ENCODE measurements around the gene CRB2.

CRB2 gene

DNA sequence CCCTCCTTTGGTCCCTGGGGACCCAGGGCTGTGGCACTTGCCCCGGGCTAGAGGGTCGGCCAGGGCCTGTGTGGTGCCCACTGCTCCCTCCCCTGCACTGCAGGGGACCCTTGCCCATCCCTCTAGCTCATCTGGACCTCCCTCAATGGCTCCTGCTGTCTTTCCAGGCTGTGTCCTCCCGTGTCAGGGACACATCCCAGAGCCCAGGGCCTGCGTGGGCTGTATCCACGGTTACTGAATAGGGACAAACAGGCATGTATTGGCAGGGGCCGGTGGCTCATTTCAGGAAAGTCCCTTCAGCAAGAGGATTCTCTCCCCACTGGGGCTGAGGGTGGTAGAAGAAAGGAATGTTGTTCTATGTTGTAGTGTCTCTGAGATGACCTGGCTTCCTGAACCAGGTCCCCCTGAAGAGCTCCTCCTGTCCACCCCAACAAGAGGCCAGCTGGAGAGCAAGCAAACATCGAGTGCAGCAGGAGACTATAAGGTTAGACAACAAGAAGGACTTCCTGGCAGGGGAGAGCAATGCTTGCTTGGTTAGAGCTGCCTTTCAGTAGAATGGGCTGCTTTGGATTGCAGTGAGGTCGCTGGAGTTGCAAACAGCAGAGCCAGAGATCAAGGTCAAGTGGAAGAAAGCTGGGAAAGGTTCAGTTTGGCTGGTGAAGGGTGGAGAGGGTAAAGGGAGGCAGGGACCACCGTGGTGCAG lies 1.0 kb upstream of the CRB2 start:
- ChIA-PET POLR2A (interaction anchor here (1.2 kb wide), 1 partner anchor 21 kb away, joined by 4 read pairs; no protein-coding TSS in a partner anchor), CTCF (interaction anchor here (0.6 to 3.2 kb wide), 8 partner anchors 17 to 490 kb away, joined by 3 to 20 read pairs (median 4); no protein-coding TSS in a partner anchor)
- TF ChIP-seq FOXA1 (IDR thresholded peaks at IDR 0.05) (no peak), LEF1 (IDR thresholded peaks at IDR 0.05; ENCODE audit: borderline replicate concordance) (no peak), NFRKB (IDR thresholded peaks at IDR 0.05) (no peak), L3MBTL2 (conservative IDR thresholded peaks at IDR 0.05) (no peak), CTBP1 (IDR thresholded peaks at IDR 0.05; ENCODE audit: borderline replicate concordance) (no peak), SUZ12 (IDR thresholded peaks at IDR 0.05) (no peak), TARDBP (IDR thresholded peaks at IDR 0.05) (no peak), ARNT (IDR thresholded peaks at IDR 0.05) (no peak), ZNF384 (IDR thresholded peaks at IDR 0.05) (no peak), BHLHE40 (IDR thresholded peaks at IDR 0.05; ENCODE audit: borderline replicate concordance) (no peak), SP1 (IDR thresholded peaks at IDR 0.05) (no peak), FOXK2 (IDR thresholded peaks at IDR 0.05) (no peak), ELF4 (IDR thresholded peaks at IDR 0.05) (no peak), FOXM1 (IDR thresholded peaks at IDR 0.05; ENCODE audit: borderline replicate concordance) (no peak), HDGF (IDR thresholded peaks at IDR 0.05; ENCODE audit: borderline replicate concordance) (no peak)
- TF ChIP-seq, protein P1, sequence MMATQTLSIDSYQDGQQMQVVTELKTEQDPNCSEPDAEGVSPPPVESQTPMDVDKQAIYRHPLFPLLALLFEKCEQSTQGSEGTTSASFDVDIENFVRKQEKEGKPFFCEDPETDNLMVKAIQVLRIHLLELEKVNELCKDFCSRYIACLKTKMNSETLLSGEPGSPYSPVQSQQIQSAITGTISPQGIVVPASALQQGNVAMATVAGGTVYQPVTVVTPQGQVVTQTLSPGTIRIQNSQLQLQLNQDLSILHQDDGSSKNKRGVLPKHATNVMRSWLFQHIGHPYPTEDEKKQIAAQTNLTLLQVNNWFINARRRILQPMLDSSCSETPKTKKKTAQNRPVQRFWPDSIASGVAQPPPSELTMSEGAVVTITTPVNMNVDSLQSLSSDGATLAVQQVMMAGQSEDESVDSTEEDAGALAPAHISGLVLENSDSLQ (IDR thresholded peaks at IDR 0.05): no peak
- no peak for DNase-seq (ENCODE audit: extremely low spot score)

DNA sequence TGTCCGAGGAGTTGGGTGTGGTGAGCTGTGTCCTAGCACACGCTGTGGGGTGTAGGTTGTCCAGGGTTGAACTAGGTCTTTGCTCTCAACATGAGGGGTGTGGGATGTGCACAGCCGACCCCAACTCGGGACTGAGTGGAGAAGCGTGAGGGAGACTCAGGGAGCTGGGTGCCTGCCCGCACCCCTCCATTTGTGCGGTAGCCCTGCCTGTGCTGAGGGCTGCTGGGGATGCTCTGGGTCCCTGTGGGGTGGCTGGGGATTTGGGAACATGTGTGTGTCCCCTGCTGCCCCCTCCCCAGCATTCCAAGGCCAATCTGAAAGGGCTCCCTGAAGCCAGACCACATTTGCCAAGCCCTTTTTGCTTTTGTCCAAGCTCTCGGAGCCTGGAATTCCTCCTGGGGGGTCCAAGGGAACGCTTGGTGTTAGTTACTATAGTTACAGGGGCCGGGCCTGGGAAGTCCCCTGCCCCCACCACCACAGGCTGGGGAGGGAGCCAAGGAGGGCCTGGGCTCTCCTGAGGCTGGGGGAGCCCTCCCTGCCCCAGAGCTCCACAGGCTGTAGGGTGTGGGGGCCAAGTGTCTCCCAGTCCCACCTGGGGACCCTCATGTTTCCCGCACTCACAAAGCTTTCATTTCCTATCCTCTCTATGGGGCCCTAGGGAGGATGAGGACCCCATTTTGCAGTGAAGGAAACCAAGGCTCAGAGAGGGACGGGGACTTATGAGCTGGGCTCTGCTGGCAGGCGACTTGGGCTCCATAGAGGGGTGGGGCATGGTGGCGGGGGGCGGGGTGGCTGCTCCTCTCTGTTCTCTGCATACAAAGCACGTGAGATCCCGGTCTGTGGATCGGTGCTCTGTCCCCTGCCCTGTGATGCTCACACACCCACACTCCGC lies 1.1 kb downstream of the CRB2 start:
- TF ChIP-seq BHLHE40 (IDR thresholded peaks at IDR 0.05; ENCODE audit: borderline replicate concordance) (no peak), NFRKB (IDR thresholded peaks at IDR 0.05) (no peak), SUZ12 (IDR thresholded peaks at IDR 0.05) (no peak), FOXA1 (IDR thresholded peaks at IDR 0.05) (no peak), FOXK2 (IDR thresholded peaks at IDR 0.05) (no peak), CTBP1 (IDR thresholded peaks at IDR 0.05; ENCODE audit: borderline replicate concordance) (no peak), ELF4 (IDR thresholded peaks at IDR 0.05) (no peak), ZNF384 (IDR thresholded peaks at IDR 0.05) (no peak), L3MBTL2 (conservative IDR thresholded peaks at IDR 0.05) (no peak), TARDBP (IDR thresholded peaks at IDR 0.05) (no peak), LEF1 (IDR thresholded peaks at IDR 0.05; ENCODE audit: borderline replicate concordance) (no peak), ARNT (IDR thresholded peaks at IDR 0.05) (no peak), HDGF (IDR thresholded peaks at IDR 0.05; ENCODE audit: borderline replicate concordance) (no peak), SP1 (IDR thresholded peaks at IDR 0.05) (no peak), FOXM1 (IDR thresholded peaks at IDR 0.05; ENCODE audit: borderline replicate concordance) (no peak)
- TF ChIP-seq, protein P1 (IDR thresholded peaks at IDR 0.05): no peak

GRCh38 chr9:123357743-123358059 lies 1.7 kb downstream of the CRB2 start:
- no peak for DNase-seq (ENCODE audit: extremely low spot score)
- ChIA-PET CTCF (no interaction called here), POLR2A (interaction anchor here (1.0 kb wide), 1 partner anchor 20 kb away, joined by 3 read pairs; no protein-coding TSS in a partner anchor)
- no peak for TF ChIP-seq FOXM1 (IDR thresholded peaks at IDR 0.05; ENCODE audit: borderline replicate concordance)
- TF ChIP-seq FOXA1 (IDR thresholded peaks at IDR 0.05): no peak
- no peak for TF ChIP-seq L3MBTL2 (conservative IDR thresholded peaks at IDR 0.05)
- no peak for TF ChIP-seq ARNT (IDR thresholded peaks at IDR 0.05)
- TF ChIP-seq ELF4 (IDR thresholded peaks at IDR 0.05): no peak
- TF ChIP-seq NFRKB (IDR thresholded peaks at IDR 0.05): no peak
- no peak for TF ChIP-seq BHLHE40 (IDR thresholded peaks at IDR 0.05; ENCODE audit: borderline replicate concordance)
- no peak for TF ChIP-seq CTBP1 (IDR thresholded peaks at IDR 0.05; ENCODE audit: borderline replicate concordance)

More for the DNA sequence above, 1.1 kb downstream of the CRB2 start:
- DNase-seq (ENCODE audit: extremely low spot score): no peak
- ChIA-PET POLR2A (interaction anchor here (1.0 kb wide), 1 partner anchor 20 kb away, joined by 3 read pairs; no protein-coding TSS in a partner anchor), CTCF (interaction anchor here (3.2 kb wide), 1 partner anchor 28 kb away, joined by 20 read pairs; no protein-coding TSS in a partner anchor)

- no peak for TF ChIP-seq FOXM1 (IDR thresholded peaks at IDR 0.05; ENCODE audit: borderline replicate concordance)
- TF ChIP-seq CTBP1 (IDR thresholded peaks at IDR 0.05; ENCODE audit: borderline replicate concordance): no peak
- TF ChIP-seq HDGF (IDR thresholded peaks at IDR 0.05; ENCODE audit: borderline replicate concordance): no peak
- no peak for TF ChIP-seq TARDBP (IDR thresholded peaks at IDR 0.05)
- TF ChIP-seq ARNT (IDR thresholded peaks at IDR 0.05): no peak
- CTCF ChIA-PET: no interaction called here
These were observed 2.3 kb downstream of the CRB2 start for GRCh38 chr9:123358181-123358905.

GRCh38 chr9:123359106-123359505 lies 3.1 kb downstream of the CRB2 start:
- POLR2A ChIA-PET: no interaction called here
- no peak for DNase-seq (ENCODE audit: extremely low spot score)
- TF ChIP-seq SP1 (IDR thresholded peaks at IDR 0.05): no peak
- TF ChIP-seq NFRKB (IDR thresholded peaks at IDR 0.05): no peak
- no peak for TF ChIP-seq ELF4 (IDR thresholded peaks at IDR 0.05)
- CTCF ChIA-PET: no interaction called here

More at GRCh38 chr9:123358181-123358905, 2.3 kb downstream of the CRB2 start:
- POLR2A ChIA-PET: no interaction called here
- no peak for DNase-seq (ENCODE audit: extremely low spot score)

DNA sequence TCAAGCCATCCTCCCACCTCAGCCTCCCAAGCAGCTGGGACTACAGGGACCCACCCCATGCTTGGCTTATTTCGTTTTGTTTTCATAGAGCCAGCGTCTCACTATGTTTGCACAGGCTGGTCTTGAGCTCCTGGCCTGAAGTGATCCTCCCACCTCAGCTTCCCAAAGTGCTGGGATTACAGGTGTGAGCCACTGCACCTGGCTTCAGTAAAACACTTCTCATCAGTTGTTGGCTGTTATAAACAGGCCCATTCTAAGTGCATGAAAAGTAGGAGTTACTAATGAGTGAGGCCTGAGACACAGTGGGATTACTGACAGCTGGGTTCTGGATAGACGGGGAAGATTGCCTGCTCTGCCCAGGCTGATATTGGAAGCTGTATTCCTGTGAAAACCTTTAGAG lies 3.5 kb downstream of the CRB2 start:
- DNase-seq (ENCODE audit: extremely low spot score): no peak
- CTCF ChIA-PET: no interaction called here
- POLR2A ChIA-PET: no interaction called here
- TF ChIP-seq SP1 (IDR thresholded peaks at IDR 0.05): no peak
- TF ChIP-seq CTBP1 (IDR thresholded peaks at IDR 0.05; ENCODE audit: borderline replicate concordance): no peak
- no peak for TF ChIP-seq LEF1 (IDR thresholded peaks at IDR 0.05; ENCODE audit: borderline replicate concordance)
- TF ChIP-seq NFRKB (IDR thresholded peaks at IDR 0.05): no peak
- TF ChIP-seq ELF4 (IDR thresholded peaks at IDR 0.05): no peak
- TF ChIP-seq FOXK2 (IDR thresholded peaks at IDR 0.05): no peak
- TF ChIP-seq TARDBP (IDR thresholded peaks at IDR 0.05): no peak
- TF ChIP-seq BHLHE40 (IDR thresholded peaks at IDR 0.05; ENCODE audit: borderline replicate concordance): no peak
- no peak for TF ChIP-seq SUZ12 (IDR thresholded peaks at IDR 0.05)
- TF ChIP-seq L3MBTL2 (conservative IDR thresholded peaks at IDR 0.05): no peak
- TF ChIP-seq FOXM1 (IDR thresholded peaks at IDR 0.05; ENCODE audit: borderline replicate concordance): no peak
- no peak for TF ChIP-seq ARNT (IDR thresholded peaks at IDR 0.05)
- no peak for TF ChIP-seq HDGF (IDR thresholded peaks at IDR 0.05; ENCODE audit: borderline replicate concordance)
- TF ChIP-seq, protein P1 (IDR thresholded peaks at IDR 0.05): no peak
- TF ChIP-seq FOXA1 (IDR thresholded peaks at IDR 0.05): no peak
- no peak for TF ChIP-seq ZNF384 (IDR thresholded peaks at IDR 0.05)
